HCT116 (cell line): Measurements from ENCODE around the gene CDH4. TPM values are rescaled to one million over a fixed set of nuclear protein-coding genes. Genes with fewer than 3 reads are reported as not detected.

Experiments
- ATAC-seq: fragments of 200-7000 bp; cut with Tn5 transposase; 2 replicates; pipeline ENCODE4 v1.9.1; 2020; ENCODE audit warnings: mild to moderate bottlenecking, moderate library complexity
- BruUV-seq: library from RNA; stranded (reverse); fragments of 400-500 nt; replicated peaks from 2 replicates; lab custom pipeline; 2021; lab: Mats Ljungman, UMichigan
- CTCF ChIA-PET: fragments of 300-600 bp; sonication (Branson Sonifier 250); formaldehyde crosslinking; loops from one replicate; lab custom pipeline; 2021; ENCODE audit warnings: antibody characterized with exemption; lab: Charles Lee
- POLR2A ChIA-PET: fragments of 300-600, 350-600 bp; sonication (Branson Sonifier 250); formaldehyde crosslinking; loops from one replicate; lab custom pipeline; 2021; ENCODE audit warnings: antibody characterized with exemption; lab: Charles Lee
- RAD21 ChIA-PET, 2 experiments: fragments of 300-600 bp; sonication (Branson Sonifier 250); formaldehyde crosslinking; loops; one replicate each; lab custom pipeline; 2023; ENCODE audit warnings: low total read pairs in 2 of 2; ENCODE audit not compliant: uncharacterized antibody in 2 of 2, unreplicated experiment in 2 of 2, low non-redundant PET in 1 of 2; lab: Charles Lee
- DNase-seq: peaks from one replicate; pipeline ENCODE4 v3.0.0-alpha.2; 2010; ENCODE audit warnings: low read depth, low spot score
- H2AFZ ChIP-seq: fragments of 200-600 bp; shearing (Covaris generic), sonication (generic); 2 replicates; pipeline ENCODE4 v1.6.1; 2017; ENCODE audit warnings: low read depth, mixed run types, mixed read lengths, antibody characterized with exemption, low read length; ENCODE audit not compliant: poor library complexity, severe bottlenecking
- H3K27ac ChIP-seq: 2 replicates; pipeline ENCODE4 v1.5.1; 2012; ENCODE audit warnings: low read depth, low read length
- H3K27me3 ChIP-seq: fragments of 200-600 bp; sonication (generic); 2 replicates; pipeline ENCODE4 v1.6.1; 2016; ENCODE audit warnings: mixed run types, low read length, mixed read lengths; ENCODE audit not compliant: insufficient read depth
- H3K36me3 ChIP-seq, 2 experiments: fragments of 200-500 bp in 1 of 2; fragments of 200-600 bp in 1 of 2; sonication (Bioruptor generic) in 1 of 2; sonication (generic) in 1 of 2; 2 replicates each; pipeline versions ENCODE4 v1.5.1 to v1.6.1; 2014 to 2016; ENCODE audit warnings: low read length in 2 of 2, inconsistent platforms in 1 of 2, mixed read lengths in 1 of 2, mixed run types in 1 of 2; ENCODE audit not compliant: insufficient read depth in 2 of 2, control insufficient read depth in 1 of 2
- H3K4me1 ChIP-seq, 2 experiments: fragments of 200-600 bp in 1 of 2; sonication (generic) in 1 of 2; 2 replicates each; pipeline versions ENCODE4 v1.5.1 to v1.6.1; 2012 to 2017; ENCODE audit warnings: low read length in 2 of 2, inconsistent platforms in 1 of 2, mild to moderate bottlenecking in 1 of 2, mixed read lengths in 1 of 2, mixed run types in 1 of 2, moderate library complexity in 1 of 2; ENCODE audit not compliant: insufficient read depth in 2 of 2, control insufficient read depth in 1 of 2
- H3K4me2 ChIP-seq: fragments of 200-600 bp; sonication (generic); 2 replicates; pipeline ENCODE4 v1.6.1; 2017; ENCODE audit warnings: mixed run types, low read length, mixed read lengths
- H3K4me3 ChIP-seq, 2 experiments: fragments of 200-600 bp in 1 of 2; sonication (generic) in 1 of 2; replicated peaks in 1 of 2; 2 replicates each; pipeline ENCODE4 v1.5.1; 2011 to 2016; ENCODE audit warnings: low read length in 2 of 2, control low read depth in 1 of 2, low read depth in 1 of 2, mild to moderate bottlenecking in 1 of 2, mixed read lengths in 1 of 2, mixed run types in 1 of 2
- H3K79me2 ChIP-seq: fragments of 200-600 bp; sonication (generic); 2 replicates; pipeline ENCODE4 v1.6.1; 2017; ENCODE audit warnings: mild to moderate bottlenecking, mixed run types, low read length, moderate library complexity, mixed read lengths; ENCODE audit not compliant: insufficient read depth
- H3K9ac ChIP-seq: fragments of 200-600 bp; sonication (generic); 2 replicates; pipeline ENCODE4 v1.6.1; 2016; ENCODE audit warnings: low read length, mixed read lengths
- H3K9me2 ChIP-seq: fragments of 200-600 bp; sonication (generic), shearing (Covaris generic); 2 replicates; pipeline ENCODE4 v1.6.1; 2017; ENCODE audit warnings: mixed run types, mild to moderate bottlenecking, moderate library complexity; ENCODE audit not compliant: insufficient read depth
- H3K9me3 ChIP-seq, 2 experiments: fragments of 200-500 bp in 1 of 2; fragments of 200-600 bp in 1 of 2; sonication (Bioruptor generic) in 1 of 2; sonication (generic) in 1 of 2; 2 replicates each; pipeline ENCODE4 v1.6.1; 2014 to 2017; ENCODE audit warnings: low read length in 2 of 2, mixed read lengths in 2 of 2, inconsistent platforms in 1 of 2, low read depth in 1 of 2, mild to moderate bottlenecking in 1 of 2, mixed run types in 1 of 2, moderate library complexity in 1 of 2; ENCODE audit not compliant: control insufficient read depth in 1 of 2, insufficient read depth in 1 of 2
- H4K20me1 ChIP-seq: fragments of 200-600 bp; sonication (generic), shearing (Covaris generic); 2 replicates; pipeline ENCODE4 v1.6.1; 2017; ENCODE audit warnings: mixed run types, mild to moderate bottlenecking, moderate library complexity; ENCODE audit not compliant: insufficient read depth
- CBX3 ChIP-seq: IDR thresholded peaks from 2 replicates; pipeline ENCODE4 v1.6.1; 2012; ENCODE audit warnings: low read depth
- CEBPB ChIP-seq: IDR thresholded peaks from 2 replicates; pipeline ENCODE4 v1.6.1; 2012; ENCODE audit warnings: low read depth
- EGR1 ChIP-seq: IDR thresholded peaks from 2 replicates; pipeline ENCODE4 v1.6.1; 2012; ENCODE audit warnings: low read depth
- POLR2A ChIP-seq: IDR thresholded peaks from 2 replicates; pipeline ENCODE4 v1.7.0; 2011; ENCODE audit warnings: borderline replicate concordance; ENCODE audit not compliant: insufficient read depth, insufficient read length; ENCODE audit errors: extremely low read depth
- REST ChIP-seq: IDR thresholded peaks from 2 replicates; pipeline ENCODE4 v1.6.1; 2012; ENCODE audit warnings: low read depth
- SIN3A ChIP-seq: IDR thresholded peaks from 2 replicates; pipeline ENCODE4 v1.6.1; 2012; ENCODE audit warnings: low read depth
- SRF ChIP-seq: IDR thresholded peaks from 2 replicates; pipeline ENCODE4 v1.6.1; 2012; ENCODE audit warnings: low read depth
- YY1 ChIP-seq: IDR thresholded peaks from 2 replicates; pipeline ENCODE4 v1.6.1; 2011; ENCODE audit warnings: low read length, low read depth, moderate library complexity, mild to moderate bottlenecking; ENCODE audit not compliant: insufficient replicate concordance; ENCODE audit errors: extremely low read depth
- ZFX ChIP-seq: fragments of 450-650 bp; IDR thresholded peaks from 2 replicates; pipeline ENCODE4 v1.6.1; 2017
- ZNF274 ChIP-seq: fragments of 200-500 bp; sonication (Bioruptor generic); IDR thresholded peaks from 2 replicates; pipeline ENCODE4 v1.6.1; 2014; ENCODE audit warnings: mild to moderate bottlenecking, low read depth, low read length, inconsistent platforms
- intact Hi-C: fragments of 100-400 bp; cut with micrococcal nuclease; formaldehyde crosslinking; loops from 2 replicates; pipeline ENCODE4 v1.10.0; 2022
- total RNA-seq: library from RNA; stranded (reverse); gene quantifications from one replicate; pipeline ENCODE4 v1.2.1, GENCODE V29; 2021; ENCODE audit not compliant: unreplicated experiment

Gene CDH4
- total RNA-seq, 1 experiment from 2014 or later, result not detected

DNA sequence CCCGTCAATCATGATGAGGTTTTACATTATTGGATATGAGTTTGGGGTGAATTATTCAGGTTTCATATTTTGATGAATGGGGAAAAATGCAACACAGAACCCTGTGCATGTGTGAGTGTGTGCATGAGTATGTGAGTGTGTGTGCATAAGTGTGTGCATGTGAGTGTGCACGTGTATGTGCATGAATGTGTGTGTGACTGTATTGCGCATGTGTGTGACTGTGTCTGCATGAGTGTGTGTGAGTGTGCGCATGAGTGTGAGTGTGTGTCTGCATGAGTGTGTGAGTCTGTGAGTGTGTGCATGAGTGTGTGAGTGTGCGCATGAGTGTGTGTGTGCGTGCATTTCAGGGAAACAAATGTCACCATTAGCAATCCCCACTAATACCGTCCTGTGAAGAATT lies 18.5 kb upstream of the CDH4 start:
- ChIA-PET CTCF (no interaction called here), RAD21 (no interaction called here), POLR2A (no interaction called here)
- H3K79me2 ChIP-seq, result no peaks in the 10 kb centered on the region
- BruUV-seq, result no TSS peak
- H3K4me2 ChIP-seq, result no peak overlapping the region
- H3K27ac ChIP-seq, result no peak overlapping the region
- H3K9me3 ChIP-seq, result peaks cover 10 to 31% of the 10 kb centered on the region in 2 experiments; a peak in 2 of 4 replicates
- intact Hi-C loops, result no loop called here
- H3K4me3 ChIP-seq, result no peak overlapping the region
- TF ChIP-seq ZNF274 (no peak), CBX3 (no peak), POLR2A (no peak), SIN3A (no peak), CEBPB (no peak), REST (no peak), YY1 (no peak), EGR1 (no peak), ZFX (no peak), SRF (no peak)
- H3K27me3 ChIP-seq, result no peaks in the 10 kb centered on the region
- H4K20me1 ChIP-seq, result no peaks in the 10 kb centered on the region
- H3K9me2 ChIP-seq, result no peaks in the 10 kb centered on the region
- no peaks in the 10 kb centered on the region for H3K36me3 ChIP-seq
- no peak overlapping the region for H2AFZ ChIP-seq
- H3K9ac ChIP-seq, result no peak overlapping the region
- DNase-seq, result no peak
- ATAC-seq, result no peak
- H3K4me1 ChIP-seq, result no peaks in the 10 kb centered on the region
